Lower leg skin (tissue), 4 donors: Measurements from ENCODE around the gene KRTDAP. TPM values are rescaled to one million over a fixed set of nuclear protein-coding genes. Genes with fewer than 3 reads are reported as not detected.

Source experiments
- DNase-seq, 2 donors: peaks; one replicate each; pipeline ENCODE4 v3.0.0-alpha.2; 2019; ENCODE audit warnings: low spot score in 2 of 2
- H3K4me3 ChIP-seq: fragments of 200-600 bp; sonication (generic); 2 replicates; pipeline ENCODE4 v1.5.1; 2017; ENCODE audit warnings: mild to moderate bottlenecking, low read depth; ENCODE audit not compliant: poor library complexity, severe bottlenecking
- POLR2A ChIP-seq, 2 donors: fragments of 450-650 bp; IDR thresholded peaks; one replicate each; pipeline ENCODE4 v1.6.1; 2016 to 2017; ENCODE audit warnings: antibody characterized with exemption in 2 of 2, mild to moderate bottlenecking in 1 of 2, moderate library complexity in 1 of 2
- WGBS, 2 donors: methylation state at CpG; one replicate each; pipeline ENCODE4 v1.1.5; 2018; 5-methylcytosine and 5-hydroxymethylcytosine counted together
- intact Hi-C: fragments of 100-400 bp; cut with DNase I; formaldehyde crosslinking; loops from one replicate; pipeline ENCODE4 v1.15.0; 2023; ENCODE audit warnings: low total_unique reads
- total RNA-seq, 4 donors: library from RNA; depleted of rRNA; stranded (reverse); fragments of >200 nt; gene quantifications; one replicate each; pipeline ENCODE4 v1.1.0, GENCODE V29; 2016
- TF ChIP-seq, protein P1 (sequence below), 3 donors: fragments of 450-650 bp; IDR thresholded peaks; one replicate each; pipeline ENCODE4 v1.5.1; 2016; ENCODE audit warnings: antibody characterized with exemption in 3 of 3, mild to moderate bottlenecking in 3 of 3, moderate library complexity in 2 of 3

Gene KRTDAP
- total RNA-seq, 4 donors from 2014 or later: 10,097 to 21,423 (median 15,501) TPM

GRCh38 chr19:35459414-35460082 lies 30.7 kb downstream of the KRTDAP start:
- intact Hi-C loops: no loop called here
- H3K4me3 ChIP-seq: no peak overlapping the region
- TF ChIP-seq, protein P1, sequence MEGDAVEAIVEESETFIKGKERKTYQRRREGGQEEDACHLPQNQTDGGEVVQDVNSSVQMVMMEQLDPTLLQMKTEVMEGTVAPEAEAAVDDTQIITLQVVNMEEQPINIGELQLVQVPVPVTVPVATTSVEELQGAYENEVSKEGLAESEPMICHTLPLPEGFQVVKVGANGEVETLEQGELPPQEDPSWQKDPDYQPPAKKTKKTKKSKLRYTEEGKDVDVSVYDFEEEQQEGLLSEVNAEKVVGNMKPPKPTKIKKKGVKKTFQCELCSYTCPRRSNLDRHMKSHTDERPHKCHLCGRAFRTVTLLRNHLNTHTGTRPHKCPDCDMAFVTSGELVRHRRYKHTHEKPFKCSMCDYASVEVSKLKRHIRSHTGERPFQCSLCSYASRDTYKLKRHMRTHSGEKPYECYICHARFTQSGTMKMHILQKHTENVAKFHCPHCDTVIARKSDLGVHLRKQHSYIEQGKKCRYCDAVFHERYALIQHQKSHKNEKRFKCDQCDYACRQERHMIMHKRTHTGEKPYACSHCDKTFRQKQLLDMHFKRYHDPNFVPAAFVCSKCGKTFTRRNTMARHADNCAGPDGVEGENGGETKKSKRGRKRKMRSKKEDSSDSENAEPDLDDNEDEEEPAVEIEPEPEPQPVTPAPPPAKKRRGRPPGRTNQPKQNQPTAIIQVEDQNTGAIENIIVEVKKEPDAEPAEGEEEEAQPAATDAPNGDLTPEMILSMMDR (IDR thresholded peaks at IDR 0.05): no peak
- TF ChIP-seq POLR2A (IDR thresholded peaks at IDR 0.05): no peak
- WGBS, 2 donors: 63 to 66% methylated on average over 14 of the region's 14 CpGs
- DNase-seq: peak in 1 of 2 donors; percentile 28

- 61 to 62% methylated on average over 10 of the region's 10 CpGs for WGBS, 2 donors
- TF ChIP-seq, protein P1 (IDR thresholded peaks at IDR 0.05): no peak
- TF ChIP-seq POLR2A (IDR thresholded peaks at IDR 0.05): no peak
- intact Hi-C loops: no loop called here
- no peak overlapping the region for H3K4me3 ChIP-seq
- no peak for DNase-seq
These were observed 31.4 kb downstream of the KRTDAP start for GRCh38 chr19:35458731-35459391.

DNA sequence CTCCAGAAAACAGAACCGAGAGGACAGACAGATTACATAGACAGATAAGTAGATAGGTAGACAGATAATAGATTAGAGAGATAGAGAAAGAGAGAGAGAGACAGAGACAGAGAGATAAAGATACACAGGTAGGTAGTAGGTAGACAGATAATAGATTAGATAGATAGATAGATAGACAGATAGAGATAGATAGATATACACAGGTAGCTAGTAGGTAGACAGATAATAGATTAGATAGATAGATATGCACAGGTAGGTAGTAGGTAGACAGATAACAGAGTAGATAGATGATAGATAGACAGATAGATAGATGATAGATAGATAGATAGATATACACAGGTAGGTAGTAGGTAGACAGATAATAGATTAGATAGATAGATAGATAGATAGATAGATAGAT lies 32.1 kb downstream of the KRTDAP start:
- intact Hi-C loops: no loop called here
- TF ChIP-seq, protein P1 (IDR thresholded peaks at IDR 0.05): no peak
- TF ChIP-seq POLR2A (IDR thresholded peaks at IDR 0.05): no peak
- no peak overlapping the region for H3K4me3 ChIP-seq
- DNase-seq: no peak
- 29 to 64% methylated on average over 1 of the region's 1 CpG for WGBS, 2 donors

- TF ChIP-seq, protein P1 (IDR thresholded peaks at IDR 0.05): no peak
- no peak for TF ChIP-seq POLR2A (IDR thresholded peaks at IDR 0.05)
- 93 to 96% methylated on average over 5 of the region's 5 CpGs for WGBS, 2 donors
- no peak overlapping the region for H3K4me3 ChIP-seq
- DNase-seq: no peak
- intact Hi-C loops: no loop called here
These were observed 33.1 kb downstream of the KRTDAP start for GRCh38 chr19:35457173-35457572.

DNA sequence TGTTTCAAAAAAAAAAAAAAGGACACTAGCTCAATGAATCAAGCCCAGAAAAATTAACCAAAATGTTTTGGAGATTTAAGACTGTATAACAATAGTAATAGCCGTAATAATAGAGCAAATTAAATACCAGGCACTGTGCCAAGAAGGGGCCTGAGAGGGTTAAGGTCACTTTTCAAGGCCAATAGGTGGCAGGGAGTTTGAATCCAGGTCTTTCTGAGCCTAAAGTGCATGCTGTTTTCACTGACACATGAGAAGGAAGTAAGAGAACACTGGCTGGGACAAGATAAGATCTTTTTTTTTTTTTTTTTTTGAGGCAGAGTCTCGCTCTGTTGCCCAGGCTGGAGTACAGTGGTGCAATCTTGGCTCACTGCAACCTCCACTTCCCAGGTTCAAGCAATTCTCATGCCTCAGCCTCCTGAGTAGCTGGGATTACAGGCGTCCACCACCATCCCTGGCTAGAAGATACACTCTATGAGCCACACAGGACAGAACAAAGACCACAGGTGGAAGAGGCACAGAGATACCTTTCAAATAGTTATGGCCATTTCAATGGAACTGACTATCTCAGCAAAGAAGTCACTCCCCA lies 34.6 kb downstream of the KRTDAP start:
- DNase-seq: no peak
- WGBS, 2 donors: 68 to 74% methylated on average over 3 of the region's 3 CpGs
- no peak overlapping the region for H3K4me3 ChIP-seq
- intact Hi-C loops: no loop called here
- TF ChIP-seq, protein P1 (IDR thresholded peaks at IDR 0.05): no peak
- TF ChIP-seq POLR2A (IDR thresholded peaks at IDR 0.05): no peak
